Stimulated activated CD4-positive, alpha-beta T cell treated with anti-CD3 and anti-CD28 coated beads, TNF-alpha, amount 100 ng/mL, for 1 hour (primary cell): Measurements from ENCODE around the gene ZNF532.

Source experiments
- DNase-seq, 3 donors: peaks; one replicate each; pipeline ENCODE4 v3.0.0-alpha.2; 2020; ENCODE audit warnings: low read depth in 3 of 3, low spot score in 1 of 3

Gene ZNF532

DNA sequence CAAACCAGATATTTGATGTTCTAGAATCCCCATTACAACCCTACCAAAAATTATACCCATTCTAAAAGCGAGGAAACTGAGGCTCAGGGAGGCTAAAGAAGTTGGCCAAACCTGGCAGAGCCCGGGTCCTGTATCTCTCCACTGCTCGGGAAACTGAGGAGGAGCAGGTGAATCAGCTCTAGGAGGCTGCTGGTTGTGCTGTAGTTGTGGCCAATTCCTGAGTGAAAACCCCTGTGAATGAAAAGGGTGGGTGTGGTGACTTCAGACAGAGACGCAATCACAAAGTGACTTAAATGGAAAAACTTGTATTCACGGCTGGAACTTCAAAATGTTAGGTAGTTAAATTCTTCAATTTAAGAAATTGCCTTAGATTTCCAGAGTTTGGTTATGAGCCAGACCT lies 169.3 kb downstream of the ZNF532 start:
- no peak for DNase-seq

DNA sequence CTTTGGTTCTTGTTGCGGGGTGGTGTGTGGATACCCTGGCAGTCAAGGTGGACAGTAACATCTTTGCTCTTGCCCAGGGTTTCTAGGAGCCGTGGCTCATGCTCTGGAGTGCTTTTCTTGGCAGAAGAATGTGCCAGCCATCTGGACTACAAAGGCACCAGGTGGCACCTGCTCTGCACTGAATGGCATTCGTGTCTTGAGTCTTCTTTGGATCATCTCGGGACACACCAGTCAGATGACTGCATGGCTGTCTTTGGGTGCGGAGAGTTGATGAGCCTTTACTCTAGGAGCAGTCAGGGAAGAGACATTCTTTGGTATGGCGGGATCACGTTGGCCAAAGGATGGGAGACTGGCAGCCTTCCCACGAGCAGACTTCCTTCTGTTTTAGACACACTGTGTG lies 170.9 kb downstream of the ZNF532 start:
- no peak for DNase-seq
